ENCODE measurements around the gene SYT17.

DNA sequence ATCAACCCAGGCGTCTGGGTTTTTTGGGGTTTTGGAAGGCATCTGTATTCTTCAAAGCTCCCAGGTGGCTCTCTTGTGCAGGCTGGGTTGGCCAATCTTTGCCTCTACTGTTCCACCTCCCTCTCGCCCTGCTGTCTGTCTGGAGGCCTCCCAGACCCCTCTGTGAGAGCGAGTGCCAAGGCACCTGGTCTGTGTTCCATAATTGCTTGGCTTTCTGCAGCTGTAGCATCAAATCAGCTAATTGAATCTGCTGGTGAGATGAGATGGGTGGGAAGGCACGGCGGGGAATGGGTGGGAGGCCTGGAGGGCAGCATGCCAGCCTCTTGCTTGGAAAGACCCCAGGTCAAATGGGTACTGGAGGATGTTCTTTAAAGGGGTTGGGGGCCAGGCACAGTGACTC is 64.9 kb downstream of the SYT17 start:
- TF ChIP-seq, protein P1, sequence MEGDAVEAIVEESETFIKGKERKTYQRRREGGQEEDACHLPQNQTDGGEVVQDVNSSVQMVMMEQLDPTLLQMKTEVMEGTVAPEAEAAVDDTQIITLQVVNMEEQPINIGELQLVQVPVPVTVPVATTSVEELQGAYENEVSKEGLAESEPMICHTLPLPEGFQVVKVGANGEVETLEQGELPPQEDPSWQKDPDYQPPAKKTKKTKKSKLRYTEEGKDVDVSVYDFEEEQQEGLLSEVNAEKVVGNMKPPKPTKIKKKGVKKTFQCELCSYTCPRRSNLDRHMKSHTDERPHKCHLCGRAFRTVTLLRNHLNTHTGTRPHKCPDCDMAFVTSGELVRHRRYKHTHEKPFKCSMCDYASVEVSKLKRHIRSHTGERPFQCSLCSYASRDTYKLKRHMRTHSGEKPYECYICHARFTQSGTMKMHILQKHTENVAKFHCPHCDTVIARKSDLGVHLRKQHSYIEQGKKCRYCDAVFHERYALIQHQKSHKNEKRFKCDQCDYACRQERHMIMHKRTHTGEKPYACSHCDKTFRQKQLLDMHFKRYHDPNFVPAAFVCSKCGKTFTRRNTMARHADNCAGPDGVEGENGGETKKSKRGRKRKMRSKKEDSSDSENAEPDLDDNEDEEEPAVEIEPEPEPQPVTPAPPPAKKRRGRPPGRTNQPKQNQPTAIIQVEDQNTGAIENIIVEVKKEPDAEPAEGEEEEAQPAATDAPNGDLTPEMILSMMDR (IDR thresholded peaks at IDR 0.05) = no peak
- no peak for TF ChIP-seq POLR2A (IDR thresholded peaks at IDR 0.05)

All from body of pancreas (tissue), 4 donors.